ENCODE results near the gene CNOT9. TPM values are rescaled to one million over a fixed set of nuclear protein-coding genes. Genes with fewer than 3 reads are reported as not detected.
A peak's percentile ranks its signal among the peaks of the same experiment; 100 is the strongest.

CNOT9 gene
- total and polyA plus RNA-seq, 10 of the 15 experiments (the other 5 are each of a cell fraction or from before 2014, with no cell fraction given): 51.0 to 172 (median 98.2) TPM

GRCh38 chr2:218567797-218568189 is 846 bp upstream of the CNOT9 start (continued):
- TF ChIP-seq, protein P1, sequence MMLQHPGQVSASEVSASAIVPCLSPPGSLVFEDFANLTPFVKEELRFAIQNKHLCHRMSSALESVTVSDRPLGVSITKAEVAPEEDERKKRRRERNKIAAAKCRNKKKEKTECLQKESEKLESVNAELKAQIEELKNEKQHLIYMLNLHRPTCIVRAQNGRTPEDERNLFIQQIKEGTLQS (IDR thresholded peaks at IDR 0.05; ENCODE audit: borderline replicate concordance, extremely low read depth, low read depth, low read length): no peak
- no peak for TF ChIP-seq MXI1 (IDR thresholded peaks at IDR 0.05; ENCODE audit: low read depth, low read length)
- TF ChIP-seq USF1 (IDR thresholded peaks at IDR 0.05; ENCODE audit: borderline replicate concordance, extremely low read length, insufficient read depth, low read depth, low read length): no peak
- TF ChIP-seq SP1 (IDR thresholded peaks at IDR 0.05; ENCODE audit: low read depth, low read length): no peak
- TF ChIP-seq FOXM1 (IDR thresholded peaks at IDR 0.05; ENCODE audit: low read depth, low read length): no peak
- no peak for TF ChIP-seq BCL11A (IDR thresholded peaks at IDR 0.05; ENCODE audit: low read depth, low read length)
- no peak for TF ChIP-seq CBFB (IDR thresholded peaks at IDR 0.05; ENCODE audit: low read depth)
- no peak for TF ChIP-seq EZH2 (IDR thresholded peaks at IDR 0.05; ENCODE audit: borderline replicate concordance, control insufficient read depth, low read depth, low read length)
- no peak for TF ChIP-seq FOXK2 (IDR thresholded peaks at IDR 0.05)
- TF ChIP-seq REST (IDR thresholded peaks at IDR 0.05; ENCODE audit: low read depth, low read length): no peak
- no peak for TF ChIP-seq SMAD5 (IDR thresholded peaks at IDR 0.05; ENCODE audit: low read depth)
- TF ChIP-seq ZSCAN29 (IDR thresholded peaks at IDR 0.05): no peak
- TF ChIP-seq NFYA (IDR thresholded peaks at IDR 0.05; ENCODE audit: borderline replicate concordance, low read depth, low read length): no peak
- TF ChIP-seq BACH1 (IDR thresholded peaks at IDR 0.05; ENCODE audit: borderline replicate concordance): no peak
- peak; percentile 2; the same call in 1 of the 2 replicates for TF ChIP-seq GATAD2B (conservative IDR thresholded peaks at IDR 0.05; ENCODE audit: low read depth)
- no peak for TF ChIP-seq POLR2AphosphoS2 (IDR thresholded peaks at IDR 0.05; ENCODE audit: low read depth, low read length)
- no peak for TF ChIP-seq HSF1 (IDR thresholded peaks at IDR 0.05; ENCODE audit: low read depth, low read length)
- TF ChIP-seq POLR2AphosphoS5 (IDR thresholded peaks at IDR 0.05; ENCODE audit: low read length): no peak
- TF ChIP-seq, protein P2, sequence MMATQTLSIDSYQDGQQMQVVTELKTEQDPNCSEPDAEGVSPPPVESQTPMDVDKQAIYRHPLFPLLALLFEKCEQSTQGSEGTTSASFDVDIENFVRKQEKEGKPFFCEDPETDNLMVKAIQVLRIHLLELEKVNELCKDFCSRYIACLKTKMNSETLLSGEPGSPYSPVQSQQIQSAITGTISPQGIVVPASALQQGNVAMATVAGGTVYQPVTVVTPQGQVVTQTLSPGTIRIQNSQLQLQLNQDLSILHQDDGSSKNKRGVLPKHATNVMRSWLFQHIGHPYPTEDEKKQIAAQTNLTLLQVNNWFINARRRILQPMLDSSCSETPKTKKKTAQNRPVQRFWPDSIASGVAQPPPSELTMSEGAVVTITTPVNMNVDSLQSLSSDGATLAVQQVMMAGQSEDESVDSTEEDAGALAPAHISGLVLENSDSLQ (IDR thresholded peaks at IDR 0.05): no peak

Data from GM12878 (cell line).